ENCODE measurements around the gene PCYT2.

DNA sequence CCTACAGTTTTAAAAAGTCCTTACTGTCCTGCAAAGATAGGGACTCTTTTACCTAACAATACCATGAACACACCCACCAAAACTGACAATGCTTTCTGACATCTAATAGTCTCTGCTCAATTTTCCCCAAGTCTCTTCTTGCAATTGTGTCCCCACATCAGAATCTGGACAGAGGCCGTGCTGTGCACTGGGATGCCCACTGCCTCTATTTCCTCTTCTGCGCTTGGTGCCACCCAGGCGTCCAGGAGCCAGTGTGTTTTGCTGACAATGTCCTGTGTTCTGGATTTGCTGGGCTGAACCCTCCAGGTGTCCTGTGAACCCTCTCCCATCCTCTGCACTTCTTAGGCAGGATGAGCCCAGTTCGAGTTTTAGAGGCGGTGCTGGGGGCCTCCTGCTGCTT, 33.6 kb downstream of the PCYT2 start:
- TF ChIP-seq POLR2A (IDR thresholded peaks at IDR 0.05), result no peak
- TF ChIP-seq, protein P1, sequence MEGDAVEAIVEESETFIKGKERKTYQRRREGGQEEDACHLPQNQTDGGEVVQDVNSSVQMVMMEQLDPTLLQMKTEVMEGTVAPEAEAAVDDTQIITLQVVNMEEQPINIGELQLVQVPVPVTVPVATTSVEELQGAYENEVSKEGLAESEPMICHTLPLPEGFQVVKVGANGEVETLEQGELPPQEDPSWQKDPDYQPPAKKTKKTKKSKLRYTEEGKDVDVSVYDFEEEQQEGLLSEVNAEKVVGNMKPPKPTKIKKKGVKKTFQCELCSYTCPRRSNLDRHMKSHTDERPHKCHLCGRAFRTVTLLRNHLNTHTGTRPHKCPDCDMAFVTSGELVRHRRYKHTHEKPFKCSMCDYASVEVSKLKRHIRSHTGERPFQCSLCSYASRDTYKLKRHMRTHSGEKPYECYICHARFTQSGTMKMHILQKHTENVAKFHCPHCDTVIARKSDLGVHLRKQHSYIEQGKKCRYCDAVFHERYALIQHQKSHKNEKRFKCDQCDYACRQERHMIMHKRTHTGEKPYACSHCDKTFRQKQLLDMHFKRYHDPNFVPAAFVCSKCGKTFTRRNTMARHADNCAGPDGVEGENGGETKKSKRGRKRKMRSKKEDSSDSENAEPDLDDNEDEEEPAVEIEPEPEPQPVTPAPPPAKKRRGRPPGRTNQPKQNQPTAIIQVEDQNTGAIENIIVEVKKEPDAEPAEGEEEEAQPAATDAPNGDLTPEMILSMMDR (IDR thresholded peaks at IDR 0.05), result no peak

Data from uterus (tissue), 2 donors.